HEK293 (cell line): ENCODE measurements around the gene BCOR.

Experiments
- GLI4 ChIP-seq: fragments of 450-650 bp; formaldehyde crosslinking; IDR thresholded peaks from 2 replicates; pipeline ENCODE4 v1.5.1; 2016; ENCODE audit warnings: missing biosample characterization, missing genetic modification characterization
- KLF10 ChIP-seq: fragments of 450-650 bp; IDR thresholded peaks from 2 replicates; pipeline ENCODE4 v1.5.1; 2018; ENCODE audit warnings: missing biosample characterization, mild to moderate bottlenecking, missing genetic modification characterization
- ZNF175 ChIP-seq: fragments of 450-650 bp; formaldehyde crosslinking; IDR thresholded peaks from 2 replicates; pipeline ENCODE4 v1.5.1; 2016; ENCODE audit warnings: missing biosample characterization, missing genetic modification characterization
- ZNF350 ChIP-seq: fragments of 450-650 bp; formaldehyde crosslinking; IDR thresholded peaks from 2 replicates; pipeline ENCODE4 v1.5.0; 2017; ENCODE audit warnings: missing biosample characterization, mild to moderate bottlenecking, missing genetic modification characterization
- ZNF548 ChIP-seq: fragments of 450-650 bp; formaldehyde crosslinking; IDR thresholded peaks from 2 replicates; pipeline ENCODE4 v1.5.1; 2016; ENCODE audit warnings: missing biosample characterization, missing genetic modification characterization
- ZNF621 ChIP-seq: fragments of 450-650 bp; formaldehyde crosslinking; IDR thresholded peaks from 2 replicates; pipeline ENCODE4 v1.5.1; 2017; ENCODE audit warnings: missing biosample characterization, missing genetic modification characterization
- TF ChIP-seq, protein P1 (sequence below): fragments of 450-650 bp; formaldehyde crosslinking; IDR thresholded peaks from 2 replicates; pipeline ENCODE4 v1.5.1; 2016; ENCODE audit warnings: missing biosample characterization, missing genetic modification characterization
- TF ChIP-seq, protein P2 (sequence below): fragments of 450-650 bp; formaldehyde crosslinking; IDR thresholded peaks from 2 replicates; pipeline ENCODE4 v1.5.1; 2016; ENCODE audit warnings: missing biosample characterization, missing genetic modification characterization, low read depth
- TF ChIP-seq, protein P3 (sequence below): fragments of 450-650 bp; formaldehyde crosslinking; IDR thresholded peaks from 2 replicates; pipeline ENCODE4 v1.5.1; 2016; ENCODE audit warnings: missing biosample characterization, missing genetic modification characterization
- TF ChIP-seq, protein P4 (sequence below): fragments of 450-650 bp; formaldehyde crosslinking; IDR thresholded peaks from 2 replicates; pipeline ENCODE4 v1.5.1; 2016; ENCODE audit warnings: missing biosample characterization, missing genetic modification characterization
- TF ChIP-seq, protein P5 (sequence below): fragments of 450-650 bp; formaldehyde crosslinking; IDR thresholded peaks from 2 replicates; pipeline ENCODE4 v1.5.1; 2016; ENCODE audit warnings: missing biosample characterization, missing genetic modification characterization

DNA sequence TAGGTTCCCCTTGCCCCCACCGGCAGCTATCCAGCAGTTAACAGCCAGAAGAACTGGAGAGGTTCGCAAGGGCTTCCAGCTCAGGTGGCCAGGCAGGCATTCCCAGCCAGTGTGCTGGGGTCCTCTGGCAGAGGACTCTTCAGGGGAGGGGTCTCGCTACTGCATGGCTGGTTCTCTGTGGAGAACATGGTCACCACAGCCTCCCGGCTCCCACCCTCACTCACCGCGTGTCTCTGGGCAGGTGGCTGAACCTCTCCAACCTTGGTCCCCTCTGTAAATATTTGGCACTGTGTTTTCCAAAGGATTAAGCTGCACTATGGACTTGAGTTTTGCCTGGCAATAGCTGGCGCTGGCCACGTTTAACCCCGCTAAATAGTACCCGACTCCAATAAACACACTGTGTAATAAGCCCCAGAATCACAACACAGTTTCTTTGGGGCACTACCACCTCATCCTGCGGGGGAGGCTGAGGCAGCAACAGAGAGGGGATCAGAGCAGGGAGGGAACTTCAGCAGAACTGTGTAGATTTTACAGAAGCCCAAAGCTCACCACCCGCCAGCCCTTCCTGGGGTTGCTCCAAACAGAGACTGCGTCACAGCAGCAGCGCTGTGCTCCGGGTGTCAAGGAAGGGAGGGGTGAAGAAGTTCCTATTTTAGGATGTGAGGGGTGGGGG lies 15.2 kb downstream of the BCOR start:
- TF ChIP-seq, protein P1, sequence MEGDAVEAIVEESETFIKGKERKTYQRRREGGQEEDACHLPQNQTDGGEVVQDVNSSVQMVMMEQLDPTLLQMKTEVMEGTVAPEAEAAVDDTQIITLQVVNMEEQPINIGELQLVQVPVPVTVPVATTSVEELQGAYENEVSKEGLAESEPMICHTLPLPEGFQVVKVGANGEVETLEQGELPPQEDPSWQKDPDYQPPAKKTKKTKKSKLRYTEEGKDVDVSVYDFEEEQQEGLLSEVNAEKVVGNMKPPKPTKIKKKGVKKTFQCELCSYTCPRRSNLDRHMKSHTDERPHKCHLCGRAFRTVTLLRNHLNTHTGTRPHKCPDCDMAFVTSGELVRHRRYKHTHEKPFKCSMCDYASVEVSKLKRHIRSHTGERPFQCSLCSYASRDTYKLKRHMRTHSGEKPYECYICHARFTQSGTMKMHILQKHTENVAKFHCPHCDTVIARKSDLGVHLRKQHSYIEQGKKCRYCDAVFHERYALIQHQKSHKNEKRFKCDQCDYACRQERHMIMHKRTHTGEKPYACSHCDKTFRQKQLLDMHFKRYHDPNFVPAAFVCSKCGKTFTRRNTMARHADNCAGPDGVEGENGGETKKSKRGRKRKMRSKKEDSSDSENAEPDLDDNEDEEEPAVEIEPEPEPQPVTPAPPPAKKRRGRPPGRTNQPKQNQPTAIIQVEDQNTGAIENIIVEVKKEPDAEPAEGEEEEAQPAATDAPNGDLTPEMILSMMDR (tag by site-specific recombination) = no peak
- TF ChIP-seq, protein P2, sequence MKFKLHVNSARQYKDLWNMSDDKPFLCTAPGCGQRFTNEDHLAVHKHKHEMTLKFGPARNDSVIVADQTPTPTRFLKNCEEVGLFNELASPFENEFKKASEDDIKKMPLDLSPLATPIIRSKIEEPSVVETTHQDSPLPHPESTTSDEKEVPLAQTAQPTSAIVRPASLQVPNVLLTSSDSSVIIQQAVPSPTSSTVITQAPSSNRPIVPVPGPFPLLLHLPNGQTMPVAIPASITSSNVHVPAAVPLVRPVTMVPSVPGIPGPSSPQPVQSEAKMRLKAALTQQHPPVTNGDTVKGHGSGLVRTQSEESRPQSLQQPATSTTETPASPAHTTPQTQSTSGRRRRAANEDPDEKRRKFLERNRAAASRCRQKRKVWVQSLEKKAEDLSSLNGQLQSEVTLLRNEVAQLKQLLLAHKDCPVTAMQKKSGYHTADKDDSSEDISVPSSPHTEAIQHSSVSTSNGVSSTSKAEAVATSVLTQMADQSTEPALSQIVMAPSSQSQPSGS (tag by site-specific recombination) = no peak
- no peak for TF ChIP-seq ZNF548 (tag by site-specific recombination)
- TF ChIP-seq, protein P3, sequence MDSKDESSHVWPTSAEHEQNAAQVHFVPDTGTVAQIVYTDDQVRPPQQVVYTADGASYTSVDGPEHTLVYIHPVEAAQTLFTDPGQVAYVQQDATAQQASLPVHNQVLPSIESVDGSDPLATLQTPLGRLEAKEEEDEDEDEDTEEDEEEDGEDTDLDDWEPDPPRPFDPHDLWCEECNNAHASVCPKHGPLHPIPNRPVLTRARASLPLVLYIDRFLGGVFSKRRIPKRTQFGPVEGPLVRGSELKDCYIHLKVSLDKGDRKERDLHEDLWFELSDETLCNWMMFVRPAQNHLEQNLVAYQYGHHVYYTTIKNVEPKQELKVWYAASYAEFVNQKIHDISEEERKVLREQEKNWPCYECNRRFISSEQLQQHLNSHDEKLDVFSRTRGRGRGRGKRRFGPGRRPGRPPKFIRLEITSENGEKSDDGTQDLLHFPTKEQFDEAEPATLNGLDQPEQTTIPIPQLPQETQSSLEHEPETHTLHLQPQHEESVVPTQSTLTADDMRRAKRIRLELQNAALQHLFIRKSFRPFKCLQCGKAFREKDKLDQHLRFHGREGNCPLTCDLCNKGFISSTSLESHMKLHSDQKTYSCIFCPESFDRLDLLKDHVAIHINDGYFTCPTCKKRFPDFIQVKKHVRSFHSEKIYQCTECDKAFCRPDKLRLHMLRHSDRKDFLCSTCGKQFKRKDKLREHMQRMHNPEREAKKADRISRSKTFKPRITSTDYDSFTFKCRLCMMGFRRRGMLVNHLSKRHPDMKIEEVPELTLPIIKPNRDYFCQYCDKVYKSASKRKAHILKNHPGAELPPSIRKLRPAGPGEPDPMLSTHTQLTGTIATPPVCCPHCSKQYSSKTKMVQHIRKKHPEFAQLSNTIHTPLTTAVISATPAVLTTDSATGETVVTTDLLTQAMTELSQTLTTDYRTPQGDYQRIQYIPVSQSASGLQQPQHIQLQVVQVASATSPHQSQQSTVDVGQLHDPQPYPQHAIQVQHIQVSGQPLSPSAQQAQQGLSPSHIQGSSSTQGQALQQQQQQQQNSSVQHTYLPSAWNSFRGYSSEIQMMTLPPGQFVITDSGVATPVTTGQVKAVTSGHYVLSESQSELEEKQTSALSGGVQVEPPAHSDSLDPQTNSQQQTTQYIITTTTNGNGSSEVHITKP = peak; percentile 69
- no peak for TF ChIP-seq GLI4 (tag by site-specific recombination)
- TF ChIP-seq KLF10 (tag by site-specific recombination) = no peak
- TF ChIP-seq, protein P4, sequence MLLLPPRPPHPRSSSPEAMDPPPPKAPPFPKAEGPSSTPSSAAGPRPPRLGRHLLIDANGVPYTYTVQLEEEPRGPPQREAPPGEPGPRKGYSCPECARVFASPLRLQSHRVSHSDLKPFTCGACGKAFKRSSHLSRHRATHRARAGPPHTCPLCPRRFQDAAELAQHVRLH (tag by site-specific recombination) = no peak
- TF ChIP-seq ZNF350 (tag by site-specific recombination) = no peak
- no peak for TF ChIP-seq ZNF621 (tag by site-specific recombination)
- TF ChIP-seq ZNF175 (tag by site-specific recombination) = no peak
- TF ChIP-seq, protein P5, sequence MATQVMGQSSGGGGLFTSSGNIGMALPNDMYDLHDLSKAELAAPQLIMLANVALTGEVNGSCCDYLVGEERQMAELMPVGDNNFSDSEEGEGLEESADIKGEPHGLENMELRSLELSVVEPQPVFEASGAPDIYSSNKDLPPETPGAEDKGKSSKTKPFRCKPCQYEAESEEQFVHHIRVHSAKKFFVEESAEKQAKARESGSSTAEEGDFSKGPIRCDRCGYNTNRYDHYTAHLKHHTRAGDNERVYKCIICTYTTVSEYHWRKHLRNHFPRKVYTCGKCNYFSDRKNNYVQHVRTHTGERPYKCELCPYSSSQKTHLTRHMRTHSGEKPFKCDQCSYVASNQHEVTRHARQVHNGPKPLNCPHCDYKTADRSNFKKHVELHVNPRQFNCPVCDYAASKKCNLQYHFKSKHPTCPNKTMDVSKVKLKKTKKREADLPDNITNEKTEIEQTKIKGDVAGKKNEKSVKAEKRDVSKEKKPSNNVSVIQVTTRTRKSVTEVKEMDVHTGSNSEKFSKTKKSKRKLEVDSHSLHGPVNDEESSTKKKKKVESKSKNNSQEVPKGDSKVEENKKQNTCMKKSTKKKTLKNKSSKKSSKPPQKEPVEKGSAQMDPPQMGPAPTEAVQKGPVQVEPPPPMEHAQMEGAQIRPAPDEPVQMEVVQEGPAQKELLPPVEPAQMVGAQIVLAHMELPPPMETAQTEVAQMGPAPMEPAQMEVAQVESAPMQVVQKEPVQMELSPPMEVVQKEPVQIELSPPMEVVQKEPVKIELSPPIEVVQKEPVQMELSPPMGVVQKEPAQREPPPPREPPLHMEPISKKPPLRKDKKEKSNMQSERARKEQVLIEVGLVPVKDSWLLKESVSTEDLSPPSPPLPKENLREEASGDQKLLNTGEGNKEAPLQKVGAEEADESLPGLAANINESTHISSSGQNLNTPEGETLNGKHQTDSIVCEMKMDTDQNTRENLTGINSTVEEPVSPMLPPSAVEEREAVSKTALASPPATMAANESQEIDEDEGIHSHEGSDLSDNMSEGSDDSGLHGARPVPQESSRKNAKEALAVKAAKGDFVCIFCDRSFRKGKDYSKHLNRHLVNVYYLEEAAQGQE (tag by site-specific recombination) = no peak
